Endothelial cell of umbilical vein (primary cell): ENCODE data around the gene SCN10A. TPM values are rescaled to one million over a fixed set of nuclear protein-coding genes. Genes with fewer than 3 reads are reported as not detected.

Experiments
- BruUV-seq: library from RNA; stranded (reverse); fragments of 400-500 nt; replicated peaks from 2 replicates; lab custom pipeline; 2021; lab: Mats Ljungman, UMichigan
- CTCF ChIA-PET: fragments of 300-600, 350-600 bp; sonication (Branson Sonifier 250); formaldehyde crosslinking; loops from one replicate; lab custom pipeline; 2021; ENCODE audit warnings: antibody characterized with exemption, inconsistent platforms; lab: Charles Lee
- POLR2A ChIA-PET: fragments of 300-600, 350-600 bp; sonication (Branson Sonifier 250); formaldehyde crosslinking; loops from one replicate; lab custom pipeline; 2021; ENCODE audit warnings: antibody characterized with exemption, inconsistent platforms; lab: Charles Lee
- DNase-seq: peaks from one replicate; pipeline ENCODE4 v3.0.0-alpha.2; 2011; ENCODE audit warnings: low read depth, low spot score
- FAIRE-seq: peaks from 2 replicates; lab custom pipeline; 2011; peaks lifted over from hg19 to GRCh38; lab: Jason Lieb, UNC
- H2AFZ ChIP-seq: 2 replicates; pipeline ENCODE4 v1.6.0; 2012; ENCODE audit warnings: low read depth, low read length, control low read depth, inconsistent platforms
- H3K27ac ChIP-seq: 2 replicates; pipeline ENCODE4 v1.5.1; 2011; ENCODE audit warnings: low read depth, mild to moderate bottlenecking, control low read depth, low read length, moderate library complexity; ENCODE audit not compliant: insufficient read depth
- H3K27me3 ChIP-seq, 2 experiments: 2 replicates each; pipeline versions ENCODE4 v1.6.0 to v1.6.1; 2011; ENCODE audit warnings: low read length in 2 of 2, mixed read lengths in 1 of 2; ENCODE audit not compliant: control insufficient read depth in 2 of 2, insufficient read depth in 2 of 2
- H3K36me3 ChIP-seq, 2 experiments: 2 replicates in 1 of 2; 3 replicates in 1 of 2; pipeline ENCODE4 v1.5.1; 2011; ENCODE audit warnings: low read length in 2 of 2, mild to moderate bottlenecking in 1 of 2, moderate library complexity in 1 of 2; ENCODE audit not compliant: control insufficient read depth in 2 of 2, insufficient read depth in 2 of 2; ENCODE audit errors: extremely low read depth in 1 of 2
- H3K4me1 ChIP-seq: 3 replicates; pipeline ENCODE4 v1.5.1; 2011; ENCODE audit warnings: mild to moderate bottlenecking, low read length; ENCODE audit not compliant: control insufficient read depth, insufficient read depth; ENCODE audit errors: extremely low read depth
- H3K4me2 ChIP-seq: 2 replicates; pipeline ENCODE4 v1.6.1; 2011; ENCODE audit warnings: low read length, control low read depth, mixed read lengths; ENCODE audit not compliant: insufficient read depth
- H3K4me3 ChIP-seq, 3 experiments: fragments of 200-600 bp in 1 of 3; sonication (generic), shearing (Covaris generic) in 1 of 3; replicated peaks in 1 of 3; 2 replicates each; pipeline ENCODE4 v1.5.1; 2011 to 2016; ENCODE audit warnings: control low read depth in 3 of 3, low read length in 3 of 3, mild to moderate bottlenecking in 2 of 3, inconsistent platforms in 1 of 3, low read depth in 1 of 3, moderate library complexity in 1 of 3; ENCODE audit not compliant: insufficient read depth in 1 of 3
- H3K79me2 ChIP-seq: 2 replicates; pipeline ENCODE4 v1.6.0; 2012; ENCODE audit warnings: low read length, inconsistent platforms; ENCODE audit not compliant: control insufficient read depth, insufficient read depth
- H3K9ac ChIP-seq: replicated peaks from 2 replicates; pipeline ENCODE3; 2011; ENCODE audit warnings: low read length, control low read depth; ENCODE audit not compliant: insufficient read depth; ENCODE audit errors: extremely low read depth
- H3K9me1 ChIP-seq: replicated peaks from 3 replicates; pipeline ENCODE4 v1.6.0; 2011; ENCODE audit warnings: mild to moderate bottlenecking, low read length; ENCODE audit not compliant: control insufficient read depth, insufficient read depth; ENCODE audit errors: extremely low read depth
- H3K9me3 ChIP-seq: replicated peaks from 2 replicates; pipeline ENCODE4 v1.5.1; 2012; ENCODE audit warnings: low read length, inconsistent platforms; ENCODE audit not compliant: control insufficient read depth, insufficient read depth
- H4K20me1 ChIP-seq: replicated peaks from 2 replicates; pipeline ENCODE3; 2011; ENCODE audit warnings: mild to moderate bottlenecking, low read length; ENCODE audit not compliant: control insufficient read depth, insufficient read depth; ENCODE audit errors: extremely low read depth
- EZH2 ChIP-seq: IDR thresholded peaks from 2 replicates; pipeline ENCODE4 v1.6.1; 2012; ENCODE audit warnings: borderline replicate concordance, low read depth, mild to moderate bottlenecking, moderate library complexity, low read length, inconsistent platforms; ENCODE audit not compliant: severe bottlenecking
- FOS ChIP-seq: IDR thresholded peaks from 2 replicates; pipeline ENCODE4 v1.6.1; 2011; ENCODE audit warnings: mild to moderate bottlenecking, low read length, moderate library complexity, borderline replicate concordance; ENCODE audit not compliant: insufficient read depth
- GATA2 ChIP-seq: IDR thresholded peaks from 2 replicates; pipeline ENCODE4 v1.7.0; 2011; ENCODE audit warnings: low read depth, mild to moderate bottlenecking, moderate library complexity, mixed read lengths, low read length; ENCODE audit not compliant: insufficient read length, insufficient read depth
- JUN ChIP-seq: IDR thresholded peaks from 2 replicates; pipeline ENCODE4 v1.6.1; 2011; ENCODE audit warnings: borderline replicate concordance, low read depth; ENCODE audit not compliant: insufficient read length, insufficient read depth
- MYC ChIP-seq: IDR thresholded peaks from one replicate; pipeline ENCODE4 v1.6.1; 2011; ENCODE audit warnings: mild to moderate bottlenecking, low read depth, low read length
- POLR2A ChIP-seq: IDR thresholded peaks from 2 replicates; pipeline ENCODE4 v1.6.1; 2012; ENCODE audit warnings: low read depth, mild to moderate bottlenecking, control low read depth, low read length
- dilution Hi-C: fragments of 300-500 bp; cut with MboI; formaldehyde crosslinking; loops from one replicate; pipeline ENCODE4 v1.15.0; 2019; ENCODE audit warnings: low sequenced_read_pairs; ENCODE audit not compliant: extremely low pct_ligation_motif_present
- intact Hi-C: fragments of 100-400 bp; cut with micrococcal nuclease; formaldehyde crosslinking; loops from one replicate; pipeline ENCODE4 v1.10.0; 2022
- polyA plus RNA-seq, 4 experiments: library from polyadenylated mRNA; depleted of rRNA in 3 of 4; stranded (reverse) in 3 of 4; unstranded in 1 of 4; fragments of >200 nt; gene quantifications; 2 replicates each; pipeline versions ENCODE4 v1.2.1 to v1.2.3, GENCODE V29; 2011 to 2012; ENCODE audit warnings: missing spikeins in 1 of 4
- total RNA-seq: library from RNA; stranded (reverse); gene quantifications from 2 replicates; pipeline ENCODE4 v1.2.3, GENCODE V29; 2021
- TF ChIP-seq, protein P1 (sequence below): IDR thresholded peaks from 2 replicates; pipeline ENCODE4 v1.6.1; 2011; ENCODE audit not compliant: insufficient read depth, insufficient read length
- TF ChIP-seq, protein P2 (sequence below), 2 donors: IDR thresholded peaks; 1 replicate in 1 of 2; 2 replicates in 1 of 2; pipeline ENCODE4 v1.5.1; 2011; ENCODE audit warnings: low read length in 2 of 2, mild to moderate bottlenecking in 2 of 2, moderate library complexity in 2 of 2, control low read depth in 1 of 2, inconsistent platforms in 1 of 2, low read depth in 1 of 2; ENCODE audit not compliant: insufficient read depth in 1 of 2; ENCODE audit errors: extremely low read depth in 1 of 2

Gene SCN10A
- total and polyA plus RNA-seq, 2 donors (not counting 3 experiments of a cell fraction or from before 2014, with no cell fraction given) = 0.07 TPM; not detected in 1

DNA sequence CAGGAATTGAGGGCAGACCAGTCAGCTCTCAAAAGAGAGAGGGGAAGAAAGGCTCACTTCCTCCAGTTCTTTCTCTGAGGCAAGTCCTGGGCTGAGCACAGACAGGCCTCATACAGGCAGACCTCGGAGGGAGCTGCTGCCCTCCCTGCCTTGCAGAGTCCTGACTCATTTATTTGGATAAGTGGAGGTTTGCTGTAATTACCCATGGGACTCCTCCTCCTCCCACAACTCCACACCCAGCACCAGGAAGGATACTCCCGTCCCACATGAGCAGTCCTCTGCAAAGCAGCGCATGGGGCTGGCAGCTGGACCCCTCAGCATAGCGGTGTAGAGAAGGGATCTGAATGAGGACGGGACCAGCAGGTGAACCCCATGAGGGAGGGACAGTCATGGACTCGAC is 13.4 kb upstream of the SCN10A start:
- FAIRE-seq = peak; percentile 96
- peak overlapping the region; percentile 81 for H2AFZ ChIP-seq
- no peaks in the 10 kb centered on the region for H3K79me2 ChIP-seq
- intact Hi-C loops = loop anchor here (2.0 kb wide), 1 partner anchor 55 kb away; no protein-coding TSS in a partner anchor
- peak; percentile 73 for DNase-seq
- CTCF ChIA-PET = interaction anchor here (0.7 to 3.2 kb wide), 8 partner anchors 9 to 183 kb away, joined by 3 to 19 read pairs (median 4); no protein-coding TSS in a partner anchor
- peaks cover 27% of the 10 kb centered on the region for H3K4me1 ChIP-seq
- H3K9me1 ChIP-seq = no peaks in the 10 kb centered on the region
- H3K9ac ChIP-seq = peak overlapping the region; percentile 42
- H3K27ac ChIP-seq = peak overlapping the region; percentile 77
- TF ChIP-seq MYC (peak; percentile 2), JUN (no peak), FOS (peak; percentile 78), GATA2 (peak; percentile 26)
- no peaks in the 10 kb centered on the region for H3K36me3 ChIP-seq
- POLR2A ChIA-PET = interaction anchor here (0.5 kb wide), 1 partner anchor 579 kb away, joined by 7 read pairs; no protein-coding TSS in a partner anchor
- no TSS peak for BruUV-seq
- dilution Hi-C loops = no loop called here
- H3K9me3 ChIP-seq = no peaks in the 10 kb centered on the region
- no peaks in the 10 kb centered on the region for H4K20me1 ChIP-seq
- no peaks in the 10 kb centered on the region for H3K27me3 ChIP-seq
- H3K4me3 ChIP-seq = no peak overlapping the region
- peak overlapping the region; percentile 20 for H3K4me2 ChIP-seq

DNA sequence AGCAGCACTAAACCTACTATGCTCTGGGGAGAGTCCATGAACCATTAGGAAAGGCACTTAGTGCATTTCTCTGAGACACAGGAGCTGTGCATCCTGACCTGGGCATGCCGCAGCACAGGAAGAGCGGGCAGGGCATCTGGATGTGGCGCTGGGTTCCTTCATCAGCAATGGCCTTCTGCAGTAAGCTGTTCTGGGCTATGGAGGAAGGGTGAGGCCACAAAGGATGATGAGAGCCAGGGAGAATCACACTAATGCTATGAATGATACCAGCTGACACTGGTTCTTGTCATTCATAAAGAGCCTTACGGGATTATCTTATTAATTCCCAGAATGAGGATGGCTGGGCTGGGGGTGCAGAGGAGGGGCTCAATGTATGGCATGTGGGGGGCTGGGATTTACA is 12.7 kb upstream of the SCN10A start:
- peaks cover 21% of the 10 kb centered on the region for H3K4me1 ChIP-seq
- DNase-seq (no peak), FAIRE-seq (no peak)
- no peaks in the 10 kb centered on the region for H3K27me3 ChIP-seq
- H3K9ac ChIP-seq = no peak overlapping the region
- H3K4me2 ChIP-seq = no peak overlapping the region
- peak overlapping the region; percentile 77 for H3K27ac ChIP-seq
- POLR2A ChIA-PET = no interaction called here
- H3K9me1 ChIP-seq = no peaks in the 10 kb centered on the region
- CTCF ChIA-PET = interaction anchor here (0.7 to 3.2 kb wide), 8 partner anchors 8 to 171 kb away, joined by 3 to 19 read pairs (median 4); no protein-coding TSS in a partner anchor
- TF ChIP-seq JUN (no peak), GATA2 (no peak), EZH2 (no peak), POLR2A (no peak), MYC (no peak), FOS (no peak)
- TF ChIP-seq, protein P1, sequence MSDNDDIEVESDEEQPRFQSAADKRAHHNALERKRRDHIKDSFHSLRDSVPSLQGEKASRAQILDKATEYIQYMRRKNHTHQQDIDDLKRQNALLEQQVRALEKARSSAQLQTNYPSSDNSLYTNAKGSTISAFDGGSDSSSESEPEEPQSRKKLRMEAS = no peak
- TF ChIP-seq, protein P2, sequence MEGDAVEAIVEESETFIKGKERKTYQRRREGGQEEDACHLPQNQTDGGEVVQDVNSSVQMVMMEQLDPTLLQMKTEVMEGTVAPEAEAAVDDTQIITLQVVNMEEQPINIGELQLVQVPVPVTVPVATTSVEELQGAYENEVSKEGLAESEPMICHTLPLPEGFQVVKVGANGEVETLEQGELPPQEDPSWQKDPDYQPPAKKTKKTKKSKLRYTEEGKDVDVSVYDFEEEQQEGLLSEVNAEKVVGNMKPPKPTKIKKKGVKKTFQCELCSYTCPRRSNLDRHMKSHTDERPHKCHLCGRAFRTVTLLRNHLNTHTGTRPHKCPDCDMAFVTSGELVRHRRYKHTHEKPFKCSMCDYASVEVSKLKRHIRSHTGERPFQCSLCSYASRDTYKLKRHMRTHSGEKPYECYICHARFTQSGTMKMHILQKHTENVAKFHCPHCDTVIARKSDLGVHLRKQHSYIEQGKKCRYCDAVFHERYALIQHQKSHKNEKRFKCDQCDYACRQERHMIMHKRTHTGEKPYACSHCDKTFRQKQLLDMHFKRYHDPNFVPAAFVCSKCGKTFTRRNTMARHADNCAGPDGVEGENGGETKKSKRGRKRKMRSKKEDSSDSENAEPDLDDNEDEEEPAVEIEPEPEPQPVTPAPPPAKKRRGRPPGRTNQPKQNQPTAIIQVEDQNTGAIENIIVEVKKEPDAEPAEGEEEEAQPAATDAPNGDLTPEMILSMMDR (IDR thresholded peaks at IDR 0.05; ENCODE audit: extremely low read depth in 1 of 2, insufficient read depth in 1 of 2, low read depth in 1 of 2, low read length in 2 of 2) = no peak
- no peaks in the 10 kb centered on the region for H4K20me1 ChIP-seq
- no peaks in the 10 kb centered on the region for H3K9me3 ChIP-seq
- no peaks in the 10 kb centered on the region for H3K36me3 ChIP-seq
- H3K79me2 ChIP-seq = no peaks in the 10 kb centered on the region
- no peak overlapping the region for H2AFZ ChIP-seq
- dilution Hi-C loops (no loop called here), intact Hi-C loops (loop anchor here (2.0 kb wide), 1 partner anchor 54 kb away; no protein-coding TSS in a partner anchor)
- no TSS peak for BruUV-seq
- H3K4me3 ChIP-seq = no peak overlapping the region
